HepG2 (cell line): ENCODE results near the gene GFRA4. TPM values are rescaled to one million over a fixed set of nuclear protein-coding genes. Genes with fewer than 3 reads are reported as not detected.
A peak's percentile ranks its signal among the peaks of the same experiment; 100 is the strongest.

Experiments used
- ATAC-seq: fragments of 200-7000 bp; cut with Tn5 transposase; 3 replicates; pipeline ENCODE4 v1.9.1; 2020; ENCODE audit warnings: mild to moderate bottlenecking, moderate library complexity
- BruUV-seq: library from RNA; stranded (reverse); fragments of 400-500 nt; replicated peaks from 2 replicates; lab custom pipeline; 2021; lab: Mats Ljungman, UMichigan
- CTCF ChIA-PET: fragments of 300-600 bp; formaldehyde crosslinking; extraction: SDS; loops from one replicate; lab custom pipeline; 2021; ENCODE audit warnings: low total read pairs, inconsistent platforms, low intra/inter-chr PET ratio; lab: Yijun Ruan, JAX
- POLR2A ChIA-PET: fragments of 350-600 bp; sonication (Branson Sonifier 250); formaldehyde crosslinking; loops from one replicate; lab custom pipeline; 2020; ENCODE audit warnings: antibody characterized with exemption, inconsistent platforms; lab: Yijun Ruan, JAX
- DNase-seq: peaks from one replicate; pipeline ENCODE4 v3.0.0-alpha.2; 2015; ENCODE audit warnings: low spot score
- FAIRE-seq: peaks from 3 replicates; lab custom pipeline; 2011; peaks lifted over from hg19 to GRCh38; lab: Jason Lieb, UNC
- H2AFZ ChIP-seq: one replicate; pipeline ENCODE4 v1.6.1; 2011; ENCODE audit warnings: low read length, inconsistent platforms
- H3K27ac ChIP-seq: fragments of 300-600 bp; 3 replicates; pipeline ENCODE4 v1.8.0; 2011; ENCODE audit warnings: mixed run types, mild to moderate bottlenecking, mixed read lengths, low read length, inconsistent platforms; ENCODE audit not compliant: insufficient read depth; ENCODE audit errors: extremely low read length
- H3K27me3 ChIP-seq, 2 experiments: fragments of 200-600 bp in 1 of 2; 2 replicates in 1 of 2; 3 replicates in 1 of 2; pipeline versions ENCODE4 v1.6.0 to v1.8.0; 2011; ENCODE audit warnings: low read length in 2 of 2, mild to moderate bottlenecking in 2 of 2, moderate library complexity in 2 of 2, inconsistent platforms in 1 of 2; ENCODE audit not compliant: insufficient read depth in 2 of 2, control insufficient read depth in 1 of 2
- H3K36me3 ChIP-seq, 2 experiments: fragments of 200-600 bp in 1 of 2; replicated peaks in 1 of 2; 2 replicates in 1 of 2; 3 replicates in 1 of 2; pipeline versions ENCODE4 v1.5.1 to v1.8.0; 2011; ENCODE audit warnings: low read length in 2 of 2, inconsistent platforms in 1 of 2; ENCODE audit not compliant: insufficient read depth in 2 of 2, control insufficient read depth in 1 of 2
- H3K4me1 ChIP-seq: 2 replicates; pipeline ENCODE4 v1.5.1; 2012; ENCODE audit warnings: low read length, inconsistent platforms; ENCODE audit not compliant: insufficient read depth
- H3K4me2 ChIP-seq: 2 replicates; pipeline ENCODE4 v1.6.0; 2011; ENCODE audit warnings: low read depth, low read length, inconsistent platforms
- H3K4me3 ChIP-seq, 3 experiments: fragments of 200-600 bp in 1 of 3; sonication (generic), shearing (Covaris generic) in 1 of 3; replicated peaks in 1 of 3; 2 replicates each; pipeline ENCODE4 v1.5.1; 2011 to 2016; ENCODE audit warnings: low read length in 3 of 3, inconsistent platforms in 2 of 3, low read depth in 2 of 3, mild to moderate bottlenecking in 2 of 3, control low read depth in 1 of 3, mixed read lengths in 1 of 3; ENCODE audit not compliant: insufficient read depth in 1 of 3
- H3K79me2 ChIP-seq: one replicate; pipeline ENCODE4 v1.6.1; 2011; ENCODE audit warnings: low read length, inconsistent platforms; ENCODE audit not compliant: insufficient read depth
- H3K9ac ChIP-seq: 2 replicates; pipeline ENCODE4 v1.6.0; 2011; ENCODE audit warnings: mild to moderate bottlenecking, low read depth, low read length, inconsistent platforms; ENCODE audit not compliant: insufficient read depth
- H3K9me3 ChIP-seq: 2 replicates; pipeline ENCODE4 v1.5.1; 2012; ENCODE audit warnings: mild to moderate bottlenecking, low read length
- H4K20me1 ChIP-seq: 2 replicates; pipeline ENCODE4 v1.6.0; 2011; ENCODE audit warnings: inconsistent platforms, mild to moderate bottlenecking, low read length, moderate library complexity; ENCODE audit not compliant: insufficient read depth
- RBAK ChIP-seq: sonication (generic); formaldehyde crosslinking; IDR thresholded peaks from 2 replicates; pipeline ENCODE4 v1.5.1; 2020; ENCODE audit warnings: mild to moderate bottlenecking, missing genetic modification reagents
- ZNF598 ChIP-seq: sonication (generic); formaldehyde crosslinking; IDR thresholded peaks from 2 replicates; pipeline ENCODE4 v1.5.1; 2020; ENCODE audit warnings: mild to moderate bottlenecking, missing genetic modification reagents, borderline replicate concordance
- WGBS: methylation state at CpG from one replicate; pipeline ENCODE4 v1.1.6; 2017; ENCODE audit warnings: low lambda C conversion rate; 5-methylcytosine and 5-hydroxymethylcytosine counted together
- in situ Hi-C: cut with HindIII; loops from 2 replicates; pipeline ENCODE4 v1.10.0; 2017; ENCODE audit warnings: low pct_unique_long_range_greater_than_20kb; ENCODE audit not compliant: extremely low pct_ligation_motif_present
- intact Hi-C: fragments of 100-400 bp; cut with micrococcal nuclease; formaldehyde crosslinking; loops from one replicate; pipeline ENCODE4 v1.10.0; 2022; ENCODE audit not compliant: unreplicated experiment
- polyA plus RNA-seq, 8 experiments: library from polyadenylated mRNA; depleted of rRNA in 3 of 8; stranded (reverse) in 7 of 8; unstranded in 1 of 8; fragments of >200 nt; fragmentation: Illumina TruSeq in 4 of 8; extraction: Trizol in 4 of 8; gene quantifications; 2 replicates each; pipeline versions ENCODE4 v1.2.1 to v1.2.3, GENCODE V29; 2011 to 2016; ENCODE audit warnings: low read depth in 4 of 8, missing spikeins in 1 of 8, mixed read lengths in 1 of 8; ENCODE audit not compliant: insufficient read depth in 1 of 8
- total RNA-seq, 5 experiments: library from RNA; depleted of rRNA; stranded (reverse); fragments of >200 nt; fragmentation: Illumina TruSeq; extraction: Trizol; gene quantifications; 2 replicates each; pipeline ENCODE4 v1.2.3, GENCODE V29; 2016; ENCODE audit warnings: low read depth in 1 of 5
- TF ChIP-seq, protein P1 (sequence below), 2 experiments: IDR thresholded peaks; 2 replicates each; pipeline ENCODE4 v1.6.1; 2011 to 2012; ENCODE audit warnings: low read length in 2 of 2, borderline replicate concordance in 1 of 2, low read depth in 1 of 2, mild to moderate bottlenecking in 1 of 2, moderate library complexity in 1 of 2

The GFRA4 gene
- total and polyA plus RNA-seq, 2 of the 13 experiments (the other 11 are each of a cell fraction or from before 2014, with no cell fraction given): not detected

DNA sequence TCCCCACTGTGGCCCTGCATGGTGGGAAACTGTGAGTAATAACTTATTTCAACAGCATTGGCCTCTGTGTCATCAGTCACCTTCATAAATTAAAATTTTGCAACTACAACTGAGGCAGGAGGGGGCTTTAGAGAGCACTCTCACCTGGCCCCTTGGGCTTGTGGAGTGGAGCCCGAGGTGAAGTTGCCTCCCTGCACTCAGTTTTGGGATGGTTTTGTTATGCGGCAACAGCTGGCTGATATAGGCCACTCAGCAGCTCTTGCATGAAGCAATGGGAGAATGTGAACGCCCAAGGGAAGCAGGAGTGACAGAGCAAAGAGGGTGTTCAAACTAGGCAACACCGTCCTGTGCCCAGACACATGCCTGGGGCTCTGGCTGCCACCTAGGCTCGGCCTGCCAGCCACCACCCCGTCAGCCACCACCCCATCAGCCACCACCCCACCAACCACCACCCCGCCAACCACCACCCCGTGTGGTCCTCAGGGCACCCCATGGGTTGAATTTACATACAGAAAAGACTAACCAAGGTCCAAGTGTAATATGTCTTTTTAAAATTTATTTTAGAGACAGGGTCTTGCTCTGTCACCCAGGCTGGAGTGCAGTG lies 4.3 kb upstream of the GFRA4 start:
- H3K4me1 ChIP-seq: 0 out of 2 replicates have a peak, but pooled peaks cover 4% of the 10 kb centered on the region
- no peak for FAIRE-seq
- CTCF ChIA-PET: no interaction called here

More for the DNA sequence above, 4.3 kb upstream of the GFRA4 start:
- Histone ChIP-seq H3K27me3 (peaks cover 31 to 61% of the 10 kb centered on the region in 2 experiments), H2AFZ (no peak overlapping the region), H3K9ac (no peak overlapping the region), H3K4me2 (no peak overlapping the region), H4K20me1 (no peaks in the 10 kb centered on the region), H3K9me3 (no peaks in the 10 kb centered on the region), H3K36me3 (no peaks in the 10 kb centered on the region), H3K4me3 (no peak overlapping the region), H3K27ac (no peak overlapping the region), H3K79me2 (no peaks in the 10 kb centered on the region)
- no TSS peak for BruUV-seq
- no peak for ATAC-seq
- intact Hi-C loops: no loop called here
- DNase-seq: no peak
- in situ Hi-C loops: no loop called here
- 46% methylated on average over 8 of the region's 8 CpGs for WGBS
- POLR2A ChIA-PET: no interaction called here
- TF ChIP-seq, protein P1, sequence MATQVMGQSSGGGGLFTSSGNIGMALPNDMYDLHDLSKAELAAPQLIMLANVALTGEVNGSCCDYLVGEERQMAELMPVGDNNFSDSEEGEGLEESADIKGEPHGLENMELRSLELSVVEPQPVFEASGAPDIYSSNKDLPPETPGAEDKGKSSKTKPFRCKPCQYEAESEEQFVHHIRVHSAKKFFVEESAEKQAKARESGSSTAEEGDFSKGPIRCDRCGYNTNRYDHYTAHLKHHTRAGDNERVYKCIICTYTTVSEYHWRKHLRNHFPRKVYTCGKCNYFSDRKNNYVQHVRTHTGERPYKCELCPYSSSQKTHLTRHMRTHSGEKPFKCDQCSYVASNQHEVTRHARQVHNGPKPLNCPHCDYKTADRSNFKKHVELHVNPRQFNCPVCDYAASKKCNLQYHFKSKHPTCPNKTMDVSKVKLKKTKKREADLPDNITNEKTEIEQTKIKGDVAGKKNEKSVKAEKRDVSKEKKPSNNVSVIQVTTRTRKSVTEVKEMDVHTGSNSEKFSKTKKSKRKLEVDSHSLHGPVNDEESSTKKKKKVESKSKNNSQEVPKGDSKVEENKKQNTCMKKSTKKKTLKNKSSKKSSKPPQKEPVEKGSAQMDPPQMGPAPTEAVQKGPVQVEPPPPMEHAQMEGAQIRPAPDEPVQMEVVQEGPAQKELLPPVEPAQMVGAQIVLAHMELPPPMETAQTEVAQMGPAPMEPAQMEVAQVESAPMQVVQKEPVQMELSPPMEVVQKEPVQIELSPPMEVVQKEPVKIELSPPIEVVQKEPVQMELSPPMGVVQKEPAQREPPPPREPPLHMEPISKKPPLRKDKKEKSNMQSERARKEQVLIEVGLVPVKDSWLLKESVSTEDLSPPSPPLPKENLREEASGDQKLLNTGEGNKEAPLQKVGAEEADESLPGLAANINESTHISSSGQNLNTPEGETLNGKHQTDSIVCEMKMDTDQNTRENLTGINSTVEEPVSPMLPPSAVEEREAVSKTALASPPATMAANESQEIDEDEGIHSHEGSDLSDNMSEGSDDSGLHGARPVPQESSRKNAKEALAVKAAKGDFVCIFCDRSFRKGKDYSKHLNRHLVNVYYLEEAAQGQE (IDR thresholded peaks at IDR 0.05; ENCODE audit: borderline replicate concordance in 1 of 2, low read depth in 1 of 2, low read length in 2 of 2): no peak
- TF ChIP-seq RBAK (CRISPR knock-in tag): peak; percentile 97
- TF ChIP-seq ZNF598 (CRISPR knock-in tag): no peak
